Retinal pigment epithelial cell (primary cell): ENCODE data around the gene GADD45B.

Experiments
- DNase-seq: peaks from one replicate; pipeline ENCODE4 v3.0.0-alpha.2; 2010; ENCODE audit warnings: low read depth
- H3K4me3 ChIP-seq: 2 replicates; pipeline ENCODE4 v1.5.1; 2011; ENCODE audit warnings: mild to moderate bottlenecking, low read length, control low read depth, moderate library complexity
- CTCF ChIP-seq: conservative IDR thresholded peaks from 2 replicates; pipeline ENCODE4 v1.5.1; 2011; ENCODE audit warnings: low read depth, low read length, control low read depth, inconsistent platforms

Gene GADD45B, protein sequence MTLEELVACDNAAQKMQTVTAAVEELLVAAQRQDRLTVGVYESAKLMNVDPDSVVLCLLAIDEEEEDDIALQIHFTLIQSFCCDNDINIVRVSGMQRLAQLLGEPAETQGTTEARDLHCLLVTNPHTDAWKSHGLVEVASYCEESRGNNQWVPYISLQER

DNA sequence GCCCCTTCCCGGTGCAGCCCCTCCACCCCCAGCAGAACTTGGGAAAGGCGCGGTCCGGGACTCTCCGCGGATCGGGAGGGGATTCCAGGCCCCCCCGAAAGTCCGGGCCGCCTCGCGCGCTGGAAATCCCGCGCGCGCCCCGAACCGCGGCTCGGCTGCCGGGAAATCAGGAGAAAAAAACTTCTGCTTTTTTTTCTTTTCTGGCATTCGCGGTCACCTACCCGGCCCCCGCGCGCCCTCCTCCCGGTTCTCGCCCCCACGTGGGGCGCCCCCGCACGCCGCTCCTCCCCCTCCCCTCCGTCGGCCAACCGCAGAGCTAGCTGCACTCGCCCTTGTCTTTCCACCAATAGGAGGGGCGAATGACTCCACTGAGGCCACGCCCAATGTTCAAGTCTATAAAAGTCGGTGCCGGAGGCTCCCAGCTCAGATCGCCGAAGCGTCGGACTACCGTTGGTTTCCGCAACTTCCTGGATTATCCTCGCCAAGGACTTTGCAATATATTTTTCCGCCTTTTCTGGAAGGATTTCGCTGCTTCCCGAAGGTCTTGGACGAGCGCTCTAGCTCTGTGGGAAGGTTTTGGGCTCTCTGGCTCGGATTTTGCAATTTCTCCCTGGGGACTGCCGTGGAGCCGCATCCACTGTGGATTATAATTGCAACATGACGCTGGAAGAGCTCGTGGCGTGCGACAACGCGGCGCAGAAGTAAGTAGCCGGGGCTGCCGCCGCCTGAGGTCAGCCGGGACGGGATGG, at the start of gene GADD45B:
GADD45B (plus strand) TSS at position 426 of the 749 bp plus-strand sequence; CDS start at position 658, 232 bp downstream.
- DNase-seq: peak; percentile 92
- peak within 1 kb of the TSS; percentile 100 for H3K4me3 ChIP-seq
- TF ChIP-seq CTCF: no peak

- DNase-seq: no peak
- TF ChIP-seq CTCF: peak; percentile 22
- H3K4me3 ChIP-seq: peak overlapping the region; percentile 68
Measured at GRCh38 chr19:2426611-2427428, 49.1 kb upstream of the GADD45B start.

DNA sequence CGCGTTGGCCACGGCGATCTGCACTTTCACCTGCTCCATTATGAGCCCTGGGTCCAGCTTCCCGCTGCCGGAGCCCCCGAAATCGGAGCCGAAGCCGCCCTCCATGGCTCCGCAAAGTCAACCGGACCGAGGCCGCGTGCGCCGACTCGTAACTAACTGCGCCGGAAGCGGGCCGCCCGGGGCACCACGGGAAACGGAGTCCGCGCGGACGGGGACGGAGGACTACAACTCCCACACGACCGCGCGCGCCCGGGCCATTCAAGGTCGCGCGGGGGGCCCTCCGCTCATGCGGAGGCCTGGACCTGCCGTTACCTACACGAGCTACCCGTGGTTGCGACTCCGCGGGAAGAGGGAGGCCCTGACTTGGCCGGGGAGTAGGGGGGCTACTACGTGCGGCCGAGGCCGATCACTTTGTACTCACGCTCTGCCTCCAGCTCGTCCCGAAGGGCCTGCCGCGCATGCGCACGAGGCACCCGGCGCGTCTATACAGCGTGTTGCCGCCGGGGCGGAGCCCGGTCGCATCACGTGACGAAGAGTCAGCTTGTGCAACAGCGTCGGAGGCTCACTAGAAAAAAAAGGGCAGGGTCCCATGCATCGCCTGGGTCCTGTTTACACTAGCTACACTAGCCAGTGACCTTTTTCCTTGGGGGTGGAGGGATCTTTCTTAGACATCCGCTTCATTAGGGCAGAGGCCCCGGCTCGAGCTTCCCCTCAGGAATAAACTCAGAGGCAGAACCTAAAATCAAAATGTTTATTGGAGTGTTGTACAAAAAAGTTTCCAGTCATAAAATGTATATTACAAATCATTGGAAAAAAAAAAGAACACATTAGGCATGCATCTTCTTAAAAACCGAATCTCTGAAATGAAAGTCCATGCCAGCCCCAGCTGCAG, 48.3 kb upstream of the GADD45B start, which contains the start of gene TIMM13:
TIMM13 (minus strand) TSS at position 158 of the 892 bp plus-strand sequence; CDS start at position 105, 53 bp downstream.
- no peak for TF ChIP-seq CTCF
- H3K4me3 ChIP-seq: peak within 1 kb of the TSS; percentile 68
- DNase-seq: peak; percentile 88

- TF ChIP-seq CTCF: no peak
- DNase-seq: no peak
- peak overlapping the region; percentile 68 for H3K4me3 ChIP-seq
Measured at GRCh38 chr19:2428321-2428690, 47.6 kb upstream of the GADD45B start.

DNA sequence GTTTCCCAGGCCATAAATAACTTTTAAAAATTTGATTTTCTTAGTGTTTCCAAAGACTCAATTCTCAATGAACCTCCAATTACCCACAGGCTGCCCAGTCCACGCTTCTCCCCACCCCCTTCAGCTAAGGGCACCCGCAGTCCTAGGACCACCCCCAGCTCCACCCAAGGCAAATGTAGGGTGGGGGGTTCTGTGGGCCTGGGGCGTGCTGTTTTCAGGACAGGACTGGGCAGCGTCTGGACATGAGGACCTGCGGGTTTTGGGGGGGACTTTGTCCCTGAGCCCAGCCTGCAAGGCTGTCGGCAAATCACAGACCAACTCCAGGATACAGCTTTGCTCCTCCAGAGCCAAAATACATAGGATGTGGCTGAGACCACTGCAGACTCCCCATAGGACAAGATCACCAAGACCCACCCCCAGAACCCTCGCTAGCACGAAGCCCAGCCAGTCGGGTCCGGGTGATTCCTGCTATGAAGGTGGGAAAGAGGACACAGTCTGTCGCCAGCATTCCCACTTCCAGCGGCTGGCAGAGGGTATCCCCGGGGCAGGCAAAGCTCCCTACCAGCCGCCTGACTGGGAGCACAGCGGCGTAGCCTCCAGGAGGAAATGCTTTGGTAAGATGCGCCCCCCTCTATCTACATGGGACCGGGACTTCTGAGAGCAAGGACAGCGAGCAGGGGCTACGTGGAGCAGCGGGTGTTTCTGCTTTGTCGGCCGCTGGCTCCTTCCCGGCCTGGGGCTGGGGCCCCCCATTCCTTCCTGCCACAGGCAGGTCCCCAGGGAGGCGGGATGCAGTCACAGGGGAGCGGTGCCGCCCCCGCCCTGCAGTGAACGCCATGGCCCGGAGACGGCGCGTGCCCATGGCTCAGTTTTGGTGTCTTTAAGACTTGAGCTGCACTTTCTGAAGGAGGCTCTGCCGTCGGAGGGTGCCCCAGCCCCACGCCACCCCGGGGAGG, 46.9 kb upstream of the GADD45B start:
- no peak for DNase-seq
- no peak for TF ChIP-seq CTCF
- H3K4me3 ChIP-seq: no peak overlapping the region
